ENCODE data around the gene SCNN1A.
A peak's percentile ranks its signal among the peaks of the same experiment; 100 is the strongest.

SCNN1A gene

GRCh38 chr12:6334359-6334758 lies 41.0 kb downstream of the SCNN1A start:
- DNase-seq (ENCODE audit: low spot score) = no peak

GRCh38 chr12:6333566-6333965 lies 41.8 kb downstream of the SCNN1A start:
- DNase-seq (ENCODE audit: low spot score) = peak; percentile 26

- DNase-seq (ENCODE audit: low spot score) = no peak
Observed at GRCh38 chr12:6333029-6333428, 42.3 kb downstream of the SCNN1A start.

GRCh38 chr12:6332459-6332858 lies 42.9 kb downstream of the SCNN1A start:
- peak; percentile 33 for DNase-seq (ENCODE audit: low spot score)

- DNase-seq (ENCODE audit: low spot score) = no peak
Observed at GRCh38 chr12:6330999-6331714, 44.2 kb downstream of the SCNN1A start.

- DNase-seq (ENCODE audit: low spot score) = no peak
Observed at GRCh38 chr12:6330192-6330591, 45.2 kb downstream of the SCNN1A start.

GRCh38 chr12:6329703-6330064 lies 45.7 kb downstream of the SCNN1A start:
- no peak for DNase-seq (ENCODE audit: low spot score)

- no peak for DNase-seq (ENCODE audit: low spot score)
Observed at GRCh38 chr12:6328945-6329702, 46.2 kb downstream of the SCNN1A start.

- DNase-seq (ENCODE audit: low spot score) = no peak
Observed at GRCh38 chr12:6328045-6328779, 47.2 kb downstream of the SCNN1A start.

- DNase-seq (ENCODE audit: low spot score) = no peak
Observed at GRCh38 chr12:6327229-6328041, 47.9 kb downstream of the SCNN1A start.

- DNase-seq (ENCODE audit: low spot score) = peak; percentile 26
Observed at GRCh38 chr12:6326316-6327228, 48.8 kb downstream of the SCNN1A start.

GRCh38 chr12:6324936-6325750 lies 50.2 kb downstream of the SCNN1A start:
- no peak for DNase-seq (ENCODE audit: low spot score)

- DNase-seq (ENCODE audit: low spot score) = no peak
Observed at GRCh38 chr12:6323995-6324711, 51.2 kb downstream of the SCNN1A start.

- DNase-seq (ENCODE audit: low spot score) = peak; percentile 77
Observed at GRCh38 chr12:6323340-6323994, 51.9 kb downstream of the SCNN1A start.

- DNase-seq (ENCODE audit: low spot score) = no peak
Observed at GRCh38 chr12:6322969-6323339, 52.4 kb downstream of the SCNN1A start.

- DNase-seq (ENCODE audit: low spot score) = no peak
Observed at GRCh38 chr12:6322352-6322751, 53.0 kb downstream of the SCNN1A start.

GRCh38 chr12:6321905-6322304 lies 53.5 kb downstream of the SCNN1A start:
- no peak for DNase-seq (ENCODE audit: low spot score)

GRCh38 chr12:6319446-6319845 lies 55.9 kb downstream of the SCNN1A start:
- no peak for DNase-seq (ENCODE audit: low spot score)

GRCh38 chr12:6318440-6318879 lies 56.9 kb downstream of the SCNN1A start:
- no peak for DNase-seq (ENCODE audit: low spot score)
